PC-9 (cell line): ENCODE results near the gene KAT6B.

Experiments used
- EZH2 ChIP-seq: fragments of 200-600 bp; sonication (generic); IDR thresholded peaks from 2 replicates; pipeline ENCODE4 v1.8.0; 2017; ENCODE audit warnings: antibody characterized with exemption, low read depth
- TF ChIP-seq, protein P1 (sequence below): fragments of 200-600 bp; sonication (generic); conservative IDR thresholded peaks from 2 replicates; pipeline ENCODE4 v1.6.1; 2017; ENCODE audit warnings: mixed run types, antibody characterized with exemption, mild to moderate bottlenecking, moderate library complexity

DNA sequence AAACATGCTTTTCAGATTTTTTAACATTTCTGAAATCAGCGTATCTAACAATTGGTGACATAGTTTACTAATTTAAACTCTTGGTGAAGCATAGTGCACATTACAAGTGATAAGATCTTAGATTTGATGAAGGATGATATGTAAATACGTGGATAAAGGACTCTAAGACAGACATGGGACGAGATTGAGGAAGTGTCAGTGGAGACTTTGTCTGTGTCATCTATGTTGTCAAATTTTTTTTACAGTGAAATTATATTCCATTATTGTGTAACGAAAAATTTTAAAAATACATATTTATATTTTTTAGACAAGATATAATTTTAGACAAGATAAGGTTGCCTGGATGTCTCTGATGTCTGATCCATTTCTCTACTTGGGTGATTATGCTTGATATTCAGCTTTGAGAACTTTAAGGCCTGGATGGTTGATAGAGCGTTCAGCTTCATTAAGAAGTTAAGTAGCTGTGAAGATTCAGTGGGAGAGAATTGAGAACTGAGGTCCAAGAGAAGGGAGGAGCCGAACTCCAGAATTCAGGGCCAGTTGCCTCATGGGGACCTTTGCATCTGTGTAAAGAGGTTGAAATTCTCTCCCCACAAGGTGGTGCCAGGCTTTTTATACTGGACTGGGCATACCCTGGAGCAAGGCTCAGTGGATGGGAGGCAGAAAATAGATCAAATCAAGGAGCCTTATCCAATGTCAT is 62.7 kb downstream of the KAT6B start:
- TF ChIP-seq, protein P1, sequence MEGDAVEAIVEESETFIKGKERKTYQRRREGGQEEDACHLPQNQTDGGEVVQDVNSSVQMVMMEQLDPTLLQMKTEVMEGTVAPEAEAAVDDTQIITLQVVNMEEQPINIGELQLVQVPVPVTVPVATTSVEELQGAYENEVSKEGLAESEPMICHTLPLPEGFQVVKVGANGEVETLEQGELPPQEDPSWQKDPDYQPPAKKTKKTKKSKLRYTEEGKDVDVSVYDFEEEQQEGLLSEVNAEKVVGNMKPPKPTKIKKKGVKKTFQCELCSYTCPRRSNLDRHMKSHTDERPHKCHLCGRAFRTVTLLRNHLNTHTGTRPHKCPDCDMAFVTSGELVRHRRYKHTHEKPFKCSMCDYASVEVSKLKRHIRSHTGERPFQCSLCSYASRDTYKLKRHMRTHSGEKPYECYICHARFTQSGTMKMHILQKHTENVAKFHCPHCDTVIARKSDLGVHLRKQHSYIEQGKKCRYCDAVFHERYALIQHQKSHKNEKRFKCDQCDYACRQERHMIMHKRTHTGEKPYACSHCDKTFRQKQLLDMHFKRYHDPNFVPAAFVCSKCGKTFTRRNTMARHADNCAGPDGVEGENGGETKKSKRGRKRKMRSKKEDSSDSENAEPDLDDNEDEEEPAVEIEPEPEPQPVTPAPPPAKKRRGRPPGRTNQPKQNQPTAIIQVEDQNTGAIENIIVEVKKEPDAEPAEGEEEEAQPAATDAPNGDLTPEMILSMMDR = no peak
- TF ChIP-seq EZH2 = no peak
